ENCODE data around the gene NUDT16L1.

DNA sequence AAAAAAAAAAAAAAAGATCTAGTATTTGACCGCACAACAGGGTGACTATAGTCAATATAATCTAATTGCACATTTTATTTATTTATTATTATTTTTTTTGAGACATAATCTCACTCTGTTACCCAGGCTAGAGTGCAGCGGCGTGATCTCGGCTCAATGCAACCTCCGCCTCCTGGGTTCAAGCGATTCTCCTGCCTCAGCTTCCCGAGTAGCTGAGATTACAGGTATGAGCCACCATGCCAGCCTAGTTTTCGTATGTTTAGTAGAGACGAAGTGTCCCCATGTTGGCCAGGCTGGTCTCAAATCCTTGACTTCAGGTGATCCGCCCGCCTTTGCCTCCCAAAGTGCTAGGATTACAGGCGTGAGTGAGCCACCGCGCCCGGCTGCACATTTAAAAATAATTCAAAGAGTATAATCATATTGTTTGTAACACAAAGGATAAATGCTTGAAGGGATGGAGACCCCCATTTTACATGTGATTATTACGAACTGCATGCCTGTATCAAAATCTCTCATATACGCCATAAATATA, 39.9 kb downstream of the NUDT16L1 start:
- TF ChIP-seq CTCF (IDR thresholded peaks at IDR 0.05) = no peak
- TF ChIP-seq POLR2A (IDR thresholded peaks at IDR 0.05) = no peak
